Fibroblast of skin of right quadriceps (primary cell): ENCODE results near the gene ALG13.
"Not testable (repeated sequence)": the region's sequence is repeated elsewhere in the genome, so short reads cannot be mapped to it uniquely, and the experiment has no call there.

Experiments used
- DNase-seq: peaks from one replicate; pipeline ENCODE4 v3.0.0-alpha.2; 2013

The ALG13 gene

DNA sequence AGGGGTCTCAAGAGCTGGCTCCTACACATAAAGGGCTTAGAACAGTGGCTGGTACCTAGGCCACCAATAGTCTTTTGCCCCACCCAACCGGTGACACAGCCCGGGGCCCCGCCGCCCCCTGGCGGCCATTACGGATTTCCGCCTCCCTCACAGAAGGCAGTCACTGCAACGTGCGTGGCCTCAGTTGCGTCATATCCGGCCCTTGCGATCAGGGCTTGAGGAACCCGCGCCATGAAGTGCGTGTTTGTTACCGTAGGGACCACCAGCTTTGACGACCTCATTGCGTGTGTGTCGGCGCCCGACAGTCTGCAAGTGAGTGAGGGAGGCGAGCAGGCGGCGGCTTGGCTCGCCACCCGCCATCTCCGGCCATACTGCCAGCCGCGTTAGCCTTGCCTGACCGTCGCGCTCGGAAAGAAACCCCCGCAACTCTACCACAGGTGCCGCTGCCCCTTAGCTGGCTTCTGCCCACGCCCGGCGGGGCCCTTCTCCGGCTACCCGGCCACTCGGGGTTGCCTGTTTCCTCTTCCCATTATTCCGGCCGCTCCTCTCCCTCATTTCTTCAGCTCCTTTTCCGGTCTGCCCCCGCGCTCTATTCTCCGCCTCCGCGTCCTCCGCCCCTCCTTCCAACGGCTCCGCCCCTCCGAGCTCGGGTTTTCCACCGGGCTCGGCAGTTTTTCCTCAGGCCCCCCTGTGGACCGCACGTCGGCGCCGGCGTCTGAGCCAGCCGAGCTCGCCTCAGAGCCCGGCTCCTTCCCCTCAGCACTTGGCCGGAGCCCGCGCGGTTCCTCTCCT, at the start of gene ALG13:
TSS of gene ALG13 (plus strand) at position 183 of the 792 bp plus-strand sequence. CDS start at position 232, 49 bp downstream.
- DNase-seq, result peak; percentile 89

DNA sequence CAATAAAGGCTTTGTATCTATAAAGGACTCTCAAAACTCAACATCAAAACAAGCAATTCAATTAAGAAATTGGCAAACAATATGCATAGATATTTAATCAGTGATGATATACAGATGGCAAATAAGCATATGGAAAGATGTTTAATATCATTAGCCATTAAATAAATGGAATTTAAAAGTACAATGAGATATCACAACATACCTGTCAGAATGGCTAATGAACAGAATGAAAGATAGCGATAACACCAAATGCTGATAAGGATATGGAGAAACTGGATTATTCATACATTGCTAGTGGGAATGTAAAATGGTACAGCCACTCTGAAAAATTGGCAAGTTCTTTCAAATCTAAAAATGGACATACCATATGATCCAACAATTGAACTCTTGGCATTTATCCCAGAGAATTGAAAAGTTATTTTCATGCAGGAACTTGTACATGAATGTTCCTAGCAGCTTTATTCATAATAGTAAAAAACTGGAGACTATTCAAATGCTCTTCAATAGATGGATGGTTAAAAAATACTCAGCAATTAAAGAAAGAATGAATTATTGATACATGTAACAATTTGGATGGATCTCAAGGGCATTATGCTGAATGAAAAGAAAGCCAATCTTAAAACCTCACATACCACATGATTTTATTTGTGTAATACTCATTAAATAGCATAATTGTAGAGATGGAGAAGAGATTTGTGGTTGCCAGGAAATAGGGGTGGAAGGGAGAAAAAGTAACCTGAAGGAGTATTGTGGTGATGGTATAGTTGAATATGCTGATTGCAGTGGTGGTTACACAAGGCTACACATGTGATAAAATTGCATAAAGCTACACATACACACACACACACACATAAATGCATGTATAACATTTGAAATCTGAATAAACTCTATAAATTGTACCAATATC, 45.9 kb upstream of the ALG13 start:
- DNase-seq, result no peak

DNA sequence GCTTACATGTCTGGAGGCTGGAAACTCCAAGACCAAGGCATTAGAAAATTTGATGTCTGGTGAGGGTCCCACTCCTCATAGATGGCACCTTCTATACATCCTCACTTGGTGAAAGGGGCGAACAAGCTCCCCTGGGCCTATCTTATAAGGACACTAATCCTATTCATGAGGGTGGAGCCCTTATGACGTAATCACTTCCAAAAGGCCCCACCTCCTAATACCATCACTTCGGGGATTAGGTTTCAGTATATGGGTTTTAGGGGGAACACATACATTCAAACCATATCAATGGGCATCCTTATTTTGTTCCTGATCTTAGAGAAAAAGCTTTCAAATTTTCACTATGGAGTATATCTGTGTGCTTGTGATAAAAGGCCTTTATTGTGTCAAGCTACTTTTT, 39.0 kb upstream of the ALG13 start:
- DNase-seq, result no peak

DNA sequence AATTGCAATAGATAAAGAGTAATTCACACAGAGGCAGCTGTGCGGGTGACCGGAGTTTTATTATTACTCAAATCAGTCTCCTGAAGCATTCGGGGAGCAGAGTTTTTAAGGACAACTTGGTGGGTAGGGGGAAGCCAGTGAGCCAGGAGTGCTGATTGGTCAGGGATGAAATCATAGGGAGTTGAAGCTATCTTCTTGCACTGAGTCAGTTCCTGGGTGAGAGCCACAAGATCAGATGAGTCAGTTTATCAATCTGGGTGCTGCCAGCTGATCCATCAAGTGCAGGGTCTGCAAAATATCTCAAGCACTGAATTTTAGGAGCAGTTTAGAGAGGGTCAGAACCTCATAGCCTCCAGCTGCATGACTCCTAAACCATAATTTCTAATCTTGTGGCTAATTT, 35.8 kb upstream of the ALG13 start:
- not testable (repeated sequence) for DNase-seq

DNA sequence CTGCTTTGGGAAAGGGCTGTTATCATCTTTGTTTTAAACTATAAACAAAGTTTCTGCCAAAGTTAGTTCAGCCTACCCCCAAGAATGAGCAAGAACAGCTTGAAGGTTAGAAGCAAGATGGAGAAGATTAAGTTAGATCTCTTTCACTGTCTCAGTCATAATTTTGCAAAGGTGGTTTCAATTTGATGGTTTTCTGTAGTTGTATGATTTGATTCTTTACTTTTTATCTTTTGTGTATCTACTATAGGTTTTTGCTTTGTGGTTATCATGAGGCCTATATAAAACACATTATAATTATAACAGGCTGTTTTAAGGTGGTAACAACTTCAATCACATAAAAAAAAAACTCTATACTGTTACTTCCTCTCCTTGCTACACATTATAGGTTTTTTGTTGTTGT, 35.4 kb upstream of the ALG13 start:
- DNase-seq, result no peak

DNA sequence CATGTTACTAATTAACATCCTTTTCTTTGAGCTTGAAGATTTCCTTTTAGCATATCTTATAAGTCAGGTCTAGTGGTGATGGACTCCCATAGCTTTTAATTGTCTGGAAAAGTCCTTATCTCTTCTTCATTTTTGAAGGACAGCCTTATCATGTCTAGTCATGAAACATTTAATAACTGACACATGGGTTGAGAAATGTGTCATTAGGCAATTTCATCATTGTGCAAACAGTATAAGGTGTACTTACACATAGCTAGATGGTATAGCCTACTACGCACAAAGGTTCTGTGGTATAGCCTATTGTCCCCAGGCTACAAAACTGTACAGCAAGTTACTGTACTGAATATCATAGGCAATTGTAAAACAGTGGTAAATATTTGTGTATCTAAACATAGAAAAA, 34.5 kb upstream of the ALG13 start:
- no peak for DNase-seq

DNA sequence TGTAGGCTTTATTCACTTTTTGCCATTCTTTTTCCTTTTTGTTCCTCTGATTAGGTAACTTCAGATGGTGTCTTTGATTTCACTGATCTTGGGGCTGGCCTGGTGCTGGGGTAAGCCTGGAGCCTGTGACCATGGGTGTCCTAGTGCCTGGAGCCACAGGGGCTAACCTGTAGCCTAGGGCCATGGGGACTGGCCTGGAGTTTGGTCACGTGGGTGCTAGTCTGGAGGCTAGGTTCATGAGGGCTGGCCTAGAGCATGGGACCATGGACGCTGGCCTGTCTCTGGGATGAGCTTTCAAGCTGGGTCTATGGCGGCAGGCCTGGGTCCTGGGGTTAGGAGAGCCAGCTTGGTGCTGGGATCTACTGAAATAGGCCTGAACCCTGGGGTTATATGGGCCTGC, 32.2 kb upstream of the ALG13 start:
- no peak for DNase-seq

DNA sequence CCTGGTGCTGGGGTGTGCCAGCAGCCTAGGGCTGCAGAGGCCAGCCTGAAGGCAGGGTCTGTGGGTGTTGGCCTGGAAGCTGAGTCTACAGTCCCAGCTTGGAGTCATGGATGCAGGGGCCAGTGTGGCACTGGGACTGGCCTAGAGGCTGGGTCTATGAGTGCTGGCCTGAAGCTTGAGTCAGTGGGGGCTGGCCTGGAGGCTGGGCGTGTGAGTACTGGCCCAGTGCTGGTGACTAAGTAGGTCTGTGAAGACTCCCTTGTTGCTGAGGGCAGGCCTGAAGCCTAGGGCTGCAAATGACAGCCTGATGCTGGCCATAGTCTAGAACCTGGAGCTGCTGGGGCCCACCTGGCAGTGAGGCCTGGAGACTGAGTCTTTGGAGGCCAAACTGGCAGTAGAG, 31.3 kb upstream of the ALG13 start:
- no peak for DNase-seq

DNA sequence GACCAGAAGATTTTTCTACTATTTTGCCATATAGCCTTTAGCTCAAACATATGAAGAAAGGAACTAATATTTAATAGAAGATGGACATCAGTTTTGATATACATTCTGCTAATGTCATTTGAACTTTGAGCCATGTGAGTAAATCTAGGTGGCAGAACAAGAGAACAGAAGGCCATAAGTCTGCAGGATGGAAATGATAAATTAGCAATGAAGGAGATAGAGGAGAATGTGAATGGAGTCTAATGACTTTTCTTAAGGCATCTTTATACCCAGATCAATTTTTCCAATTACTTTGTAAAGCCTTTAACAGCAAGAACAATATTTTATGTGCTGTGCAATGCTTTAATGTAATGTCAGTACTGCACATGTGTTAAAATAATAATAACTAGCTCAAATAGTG, 30.1 kb upstream of the ALG13 start:
- DNase-seq, result no peak

DNA sequence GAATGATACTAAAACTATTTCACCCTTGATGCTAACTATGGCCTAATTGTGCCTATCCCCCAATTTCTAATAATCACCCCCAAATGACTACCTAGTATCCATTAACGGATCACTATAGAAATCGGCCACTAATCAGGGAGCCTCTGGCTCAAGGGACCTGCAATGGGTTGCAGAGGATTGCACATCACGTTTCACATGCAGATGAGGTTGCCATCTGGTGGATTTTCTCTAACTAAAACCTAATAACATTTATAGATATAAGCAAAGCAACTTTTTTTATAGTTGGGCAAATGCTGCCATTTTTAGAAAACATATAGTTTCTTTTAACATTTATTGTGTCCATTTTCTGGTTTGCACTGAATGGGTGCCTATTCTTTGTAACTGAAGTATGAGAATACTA, 28.3 kb upstream of the ALG13 start:
- DNase-seq, result no peak

DNA sequence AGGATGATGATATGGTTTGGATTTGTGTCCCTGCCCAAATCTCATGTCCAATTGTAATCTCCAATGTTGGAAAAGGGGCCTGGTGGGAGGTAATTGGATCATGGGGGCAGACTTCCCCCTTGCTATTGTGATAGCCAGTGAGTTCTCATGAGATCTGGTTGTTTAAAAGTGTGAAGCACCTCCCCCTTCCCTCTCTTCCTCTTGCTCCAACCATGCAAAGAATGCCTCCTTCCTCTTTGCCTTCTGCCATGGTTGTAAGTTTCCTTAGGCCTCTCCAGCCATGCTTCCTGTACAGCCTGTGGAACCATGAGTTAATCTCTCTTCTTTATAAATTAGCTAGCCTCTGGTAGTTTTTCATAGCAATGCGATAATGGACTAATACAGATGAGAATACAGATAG, 19.7 kb upstream of the ALG13 start:
- DNase-seq, result no peak

DNA sequence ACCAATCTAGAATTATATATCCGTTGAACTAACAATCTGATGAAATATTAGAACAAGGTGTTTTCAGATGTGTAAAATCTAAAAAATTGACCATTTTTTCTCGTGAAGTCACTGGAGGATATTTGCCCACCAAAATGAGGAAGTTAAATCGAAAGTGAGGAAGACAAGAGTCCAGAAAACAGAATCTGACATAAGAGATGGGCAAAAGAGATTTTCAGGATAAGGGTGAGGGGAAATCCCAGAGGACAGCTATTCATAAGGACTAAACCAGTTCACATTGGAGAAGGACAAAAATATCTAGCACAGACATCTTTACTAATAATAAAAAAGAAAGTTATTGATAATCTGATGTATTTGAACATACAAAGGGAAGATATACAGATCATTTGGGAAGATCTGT, 18.7 kb upstream of the ALG13 start:
- no peak for DNase-seq

DNA sequence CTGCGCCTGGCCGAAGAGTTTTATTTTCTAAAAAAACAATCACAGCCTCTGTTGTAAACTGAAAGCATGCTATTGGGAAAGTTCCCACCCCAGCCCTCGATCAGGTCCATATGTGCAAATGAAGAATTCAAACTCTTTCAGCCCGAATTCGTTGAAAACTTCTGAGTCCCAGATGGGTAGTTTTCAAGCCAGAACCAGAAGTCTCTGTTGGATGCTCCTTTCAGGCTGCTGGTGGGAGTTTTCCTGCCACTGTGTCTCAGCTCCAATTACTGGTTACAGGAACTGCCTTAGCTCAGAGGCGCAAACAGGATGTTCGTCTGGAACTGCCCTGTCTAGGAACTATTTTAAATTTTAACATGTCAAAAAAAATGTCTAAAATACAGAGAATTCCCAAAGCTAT, 9.3 kb upstream of the ALG13 start:
- DNase-seq, result peak; percentile 1

DNA sequence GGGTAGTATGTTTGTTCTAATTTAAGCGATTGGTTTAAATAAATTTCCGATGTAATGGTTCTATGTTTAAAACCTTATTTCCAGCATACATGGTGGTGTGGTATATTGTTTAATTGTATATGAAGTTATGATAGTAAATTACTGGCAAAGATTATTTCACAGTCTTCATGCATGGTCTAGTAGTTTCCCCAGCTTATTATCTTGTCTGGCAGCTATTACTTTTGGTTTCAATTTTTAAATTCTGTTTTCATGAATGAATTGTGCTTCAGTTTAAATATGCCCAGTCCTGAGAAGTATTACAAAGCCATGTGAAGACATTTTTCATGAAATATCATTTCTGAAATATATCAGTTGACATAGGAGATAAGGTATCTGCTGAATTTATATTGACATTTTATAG, 6.3 kb downstream of the ALG13 start:
- no peak for DNase-seq

DNA sequence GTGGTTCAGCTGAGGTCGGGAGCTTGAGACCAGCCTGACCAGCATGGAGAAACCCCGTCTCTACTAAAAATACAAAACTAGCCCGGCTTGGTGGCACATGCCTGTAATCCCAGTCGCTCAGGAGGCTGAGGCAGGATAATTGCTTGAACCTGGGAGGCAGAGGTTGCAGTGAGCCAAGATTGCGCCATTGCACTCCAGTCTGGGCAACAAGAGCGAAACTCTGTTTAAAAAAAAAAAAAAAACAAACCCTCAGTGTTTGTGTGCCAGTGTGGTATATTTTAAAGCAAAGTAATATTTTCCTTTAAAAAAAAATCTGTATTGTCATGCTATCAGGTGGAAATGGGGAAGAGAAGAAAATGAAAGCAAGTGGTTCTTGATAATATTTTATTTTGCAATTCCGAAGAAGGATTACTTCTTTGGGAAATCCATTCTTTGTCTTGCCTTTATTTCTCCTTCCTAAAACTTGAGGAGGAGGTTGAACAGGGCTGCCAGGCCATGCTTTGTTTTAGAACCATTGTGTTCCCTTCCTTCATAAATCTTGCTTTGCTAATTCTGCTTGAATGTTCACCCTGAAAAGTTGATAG, 14.4 kb downstream of the ALG13 start:
- no peak for DNase-seq

DNA sequence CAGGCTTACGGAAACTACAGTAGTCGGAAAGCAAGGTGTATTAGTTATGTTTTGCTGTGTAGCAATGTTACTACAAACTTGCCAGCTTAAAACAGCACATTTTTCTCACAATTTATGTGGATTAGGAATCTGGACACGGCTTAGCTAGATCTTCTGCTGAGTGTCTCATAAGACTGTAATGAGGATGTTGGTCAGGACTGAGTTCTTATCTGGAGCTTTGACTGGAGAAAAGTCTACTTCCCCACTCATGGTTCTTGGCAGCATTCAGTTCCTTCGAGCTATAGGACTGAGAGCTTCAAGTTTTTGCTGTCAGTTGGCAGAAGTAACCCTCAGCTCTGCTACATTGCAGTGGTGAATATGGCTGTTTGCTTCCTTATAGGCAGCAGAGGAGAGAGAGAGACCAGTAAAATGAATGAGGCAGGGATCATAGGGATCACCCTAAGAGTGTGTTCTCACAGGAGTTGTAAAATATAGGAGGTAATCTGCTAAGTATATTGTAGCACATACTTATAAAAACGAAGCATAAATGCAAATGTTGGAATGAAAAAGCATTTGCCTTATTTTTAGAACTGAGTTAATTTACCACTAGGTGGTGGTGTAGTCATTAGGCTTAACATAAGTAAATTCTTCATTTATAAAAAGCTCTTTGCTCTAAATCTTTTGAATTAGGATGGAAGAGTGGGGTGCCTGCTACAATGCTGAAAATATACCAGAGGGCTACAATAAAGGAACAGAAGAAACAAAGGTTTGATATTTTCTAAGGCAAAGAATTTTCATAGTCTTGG, 38.6 kb downstream of the ALG13 start:
- no peak for DNase-seq

DNA sequence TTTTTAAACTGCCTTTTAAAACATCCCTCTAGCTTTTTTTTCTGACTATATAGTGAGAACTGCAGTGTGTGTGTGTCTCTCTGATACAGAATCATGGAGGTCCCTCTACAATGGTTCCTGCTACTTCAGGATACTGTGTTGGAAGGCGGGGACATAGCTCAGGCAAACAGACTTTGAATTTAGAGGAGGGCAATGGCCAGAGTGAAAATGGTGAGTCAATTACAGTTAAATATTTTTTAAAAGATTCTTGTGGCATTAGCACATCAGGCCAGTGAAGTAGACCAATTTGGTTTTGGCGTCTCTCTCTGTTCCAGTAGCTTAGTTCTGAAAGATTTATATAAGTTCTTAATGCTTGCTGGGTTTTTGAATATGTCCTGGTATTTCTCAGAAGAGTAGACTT, 47.1 kb downstream of the ALG13 start:
- DNase-seq, result peak; percentile 5

DNA sequence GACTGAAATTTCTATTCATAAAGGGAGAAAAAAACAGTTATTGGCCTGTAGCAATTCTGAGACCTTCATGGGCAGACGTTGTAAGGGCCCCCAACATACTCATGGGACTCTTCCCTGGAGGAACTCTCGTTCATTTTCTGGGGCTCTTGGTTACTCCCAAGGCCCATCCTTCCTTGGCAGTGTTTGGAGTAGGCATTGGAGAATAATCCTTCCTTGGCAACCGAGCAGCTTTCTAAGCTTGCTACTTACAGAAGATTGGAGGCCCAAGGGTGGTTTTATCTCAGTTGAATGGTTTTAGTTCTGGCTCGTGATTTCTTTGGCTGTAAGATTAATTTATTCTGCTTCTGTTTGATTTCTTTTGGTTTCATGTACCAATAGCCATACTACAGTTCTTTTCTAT, 50.4 kb downstream of the ALG13 start:
- no peak for DNase-seq

DNA sequence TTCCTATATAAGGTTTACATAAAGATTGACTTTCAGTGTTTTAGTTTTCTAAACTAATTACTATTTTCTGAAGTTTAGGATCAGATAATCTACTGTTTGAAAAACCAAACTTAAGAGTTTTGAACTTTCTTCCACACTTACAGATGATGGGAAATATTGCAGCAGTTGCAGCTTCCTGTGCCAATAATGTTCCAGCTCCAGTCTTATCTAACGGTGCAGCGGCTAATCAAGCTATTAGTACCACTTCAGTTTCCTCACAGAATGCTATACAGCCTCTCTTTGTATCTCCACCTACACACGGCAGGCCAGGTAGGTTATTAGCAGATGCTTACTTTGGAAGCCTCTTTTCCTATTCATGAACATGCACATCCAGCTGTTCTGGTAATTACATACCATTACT, 55.6 kb downstream of the ALG13 start:
- DNase-seq, result no peak

DNA sequence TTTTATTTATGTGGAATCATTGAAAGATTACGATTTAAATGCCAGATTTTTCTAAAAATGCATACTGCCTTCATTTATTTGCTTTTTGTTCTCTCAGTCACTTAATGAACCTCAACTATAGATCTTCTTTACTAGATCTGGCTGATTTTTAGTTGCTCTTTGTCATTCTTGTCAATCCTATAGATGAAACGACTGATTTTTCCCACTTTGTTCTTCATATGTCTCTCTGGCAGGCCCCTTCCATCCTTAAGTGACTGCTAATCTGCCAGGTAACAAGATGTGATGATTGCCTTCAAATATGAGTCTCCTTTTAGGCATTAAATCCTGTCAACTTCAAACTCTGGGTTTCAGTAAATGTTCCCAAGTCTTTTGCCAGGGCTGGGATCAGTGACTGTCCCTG, 61.0 kb downstream of the ALG13 start:
- no peak for DNase-seq

DNA sequence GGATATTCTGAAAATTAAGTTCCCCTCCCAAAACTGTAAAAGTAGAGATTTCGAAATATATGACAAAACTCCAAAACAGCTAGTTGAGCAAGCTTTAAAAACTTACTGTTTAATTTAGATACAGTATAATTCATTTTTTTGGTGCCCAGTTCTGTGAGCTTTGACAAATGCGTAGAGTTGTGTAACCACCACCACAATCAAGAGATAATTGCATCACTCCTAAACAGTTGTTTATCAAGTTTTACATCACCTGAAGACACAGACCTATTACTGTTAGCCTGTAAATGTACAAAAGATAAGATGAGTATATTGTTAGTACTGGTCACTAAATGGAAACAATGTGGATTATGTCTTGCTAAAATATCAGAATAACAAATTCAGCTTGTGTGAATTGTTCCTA, 62.3 kb downstream of the ALG13 start:
- DNase-seq, result no peak

DNA sequence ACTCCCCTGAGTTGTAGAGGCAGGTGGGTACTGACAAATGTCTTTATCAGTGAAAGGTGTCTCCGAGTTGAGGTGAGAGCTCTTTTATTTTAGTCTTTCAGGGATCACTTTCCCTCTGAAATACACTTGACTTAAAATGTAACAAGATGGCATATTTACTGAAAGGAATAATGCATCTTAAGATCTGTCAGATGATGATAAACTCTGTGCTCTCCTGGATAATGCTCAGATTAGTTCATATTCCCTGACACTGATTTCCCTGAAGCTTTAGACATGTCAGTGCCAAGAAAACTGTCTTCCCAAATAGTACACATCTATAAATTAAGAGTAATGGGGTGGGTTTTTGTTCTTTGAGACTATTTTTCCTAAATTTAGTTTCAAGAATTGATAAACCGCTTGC, 75.5 kb downstream of the ALG13 start:
- DNase-seq, result no peak

DNA sequence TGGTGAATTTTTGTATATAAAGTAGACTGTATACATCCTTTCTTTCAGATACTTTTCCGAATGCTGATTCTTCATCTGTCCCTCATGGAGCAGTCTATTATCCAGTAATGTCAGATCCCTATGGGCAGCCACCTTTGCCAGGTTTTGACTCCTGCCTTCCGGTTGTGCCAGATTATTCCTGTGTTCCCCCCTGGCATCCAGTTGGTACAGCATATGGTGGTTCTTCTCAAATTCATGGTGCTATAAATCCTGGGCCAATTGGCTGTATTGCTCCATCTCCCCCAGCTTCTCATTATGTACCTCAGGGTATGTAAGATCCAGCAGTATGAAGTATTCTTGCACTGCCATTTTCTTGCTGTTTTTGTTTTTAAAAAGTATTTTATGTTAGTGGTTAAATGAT, 78.7 kb downstream of the ALG13 start:
- no peak for DNase-seq
